Measurements from ENCODE around the gene NR2C2. TPM values are rescaled to one million over a fixed set of nuclear protein-coding genes. Genes with fewer than 3 reads are reported as not detected.
"Not testable (repeated sequence)": the region's sequence is repeated elsewhere in the genome, so short reads cannot be mapped to it uniquely, and the experiment has no call there.

Gene NR2C2
- total and polyA plus RNA-seq, 10 of the 15 experiments (the other 5 are each of a cell fraction or from before 2014, with no cell fraction given): 2.7 to 30.3 (median 18.3) TPM

- CTCF ChIA-PET; in situ Hi-C loops (cut with MboI); ATAC-seq: not testable (repeated sequence)
These were observed 43.9 kb upstream of the NR2C2 start for GRCh38 chr3:14903501-14903900.

GRCh38 chr3:14905055-14905657, 42.2 kb upstream of the NR2C2 start:
- no peak overlapping the region for H2AFZ ChIP-seq (ENCODE audit: control insufficient read depth, low read depth, low read length)
- intact Hi-C loops (cut with micrococcal nuclease; ENCODE audit: unreplicated experiment) (no loop called here), in situ Hi-C loops (cut with MboI) (no loop called here)
- no peak overlapping the region for H3K4me2 ChIP-seq (ENCODE audit: control insufficient read depth, insufficient read depth)
- no peak for ATAC-seq
- ChIA-PET CTCF (no interaction called here), RAD21 (ENCODE audit: unreplicated experiment) (no interaction called here), POLR2A (no interaction called here), SMC1A (ENCODE audit: uncharacterized antibody, unreplicated experiment) (no interaction called here)
- H3K4me3 ChIP-seq: no peak overlapping the region
- BruUV-seq (replicated peaks): no TSS peak
- TF ChIP-seq CBX5 (IDR thresholded peaks at IDR 0.05; ENCODE audit: low read depth): peak; percentile 79; the same call in 1 of the 2 replicates
- no peak for TF ChIP-seq HDAC2 (IDR thresholded peaks at IDR 0.05)
- no peak for TF ChIP-seq ZBTB33 (IDR thresholded peaks at IDR 0.05)
- no peak overlapping the region for H3K9ac ChIP-seq (ENCODE audit: control insufficient read depth, insufficient read depth, low read length)
- H3K36me3 ChIP-seq (ENCODE audit: control insufficient read depth in 2 of 2, insufficient read depth in 2 of 2, low read length in 1 of 2): no peaks in the 10 kb centered on the region
- FAIRE-seq: no peak
- H3K9me3 ChIP-seq (replicated peaks; ENCODE audit: control insufficient read depth, insufficient read depth, low read length): peaks cover 4% of the 10 kb centered on the region; the same call in 2 of the 3 replicates
- WGBS (ENCODE audit: insufficient coverage, insufficient replicate concordance, low lambda C conversion rate, missing lambda C conversion rate): 53% methylated on average over 6 of the region's 6 CpGs
- H3K4me1 ChIP-seq (ENCODE audit: control insufficient read depth, insufficient read depth, low read length): no peaks in the 10 kb centered on the region
- H4K20me1 ChIP-seq (ENCODE audit: control insufficient read depth, insufficient read depth): no peaks in the 10 kb centered on the region
- H3K79me2 ChIP-seq (ENCODE audit: control insufficient read depth, insufficient read depth, low read length): no peaks in the 10 kb centered on the region
- no peak for DNase-seq (ENCODE audit: low read depth, low spot score)
- no peak overlapping the region for H3K27ac ChIP-seq (ENCODE audit: control insufficient read depth, insufficient read depth)
- no peaks in the 10 kb centered on the region; a peak in 2 of 4 replicates for H3K27me3 ChIP-seq (replicated peaks in 1 of 2; ENCODE audit: control insufficient read depth in 2 of 2, insufficient read depth in 2 of 2, low read length in 1 of 2)

More at GRCh38 chr3:14903501-14903900, 43.9 kb upstream of the NR2C2 start:
- intact Hi-C loops (cut with micrococcal nuclease; ENCODE audit: unreplicated experiment); H3K4me1 ChIP-seq (ENCODE audit: control insufficient read depth, insufficient read depth, low read length); FAIRE-seq; H3K27me3 ChIP-seq (replicated peaks in 1 of 2; ENCODE audit: control insufficient read depth in 2 of 2, insufficient read depth in 2 of 2, low read length in 1 of 2); DNase-seq (ENCODE audit: low read depth, low spot score); POLR2A ChIA-PET; H3K4me3 ChIP-seq; H3K79me2 ChIP-seq (ENCODE audit: control insufficient read depth, insufficient read depth, low read length); RAD21 ChIA-PET (ENCODE audit: unreplicated experiment); H3K4me2 ChIP-seq (ENCODE audit: control insufficient read depth, insufficient read depth); H3K9ac ChIP-seq (ENCODE audit: control insufficient read depth, insufficient read depth, low read length); BruUV-seq (replicated peaks); H3K9me3 ChIP-seq (replicated peaks; ENCODE audit: control insufficient read depth, insufficient read depth, low read length); H2AFZ ChIP-seq (ENCODE audit: control insufficient read depth, low read depth, low read length); H3K36me3 ChIP-seq (ENCODE audit: control insufficient read depth in 2 of 2, insufficient read depth in 2 of 2, low read length in 1 of 2); H3K27ac ChIP-seq (ENCODE audit: control insufficient read depth, insufficient read depth); H4K20me1 ChIP-seq (ENCODE audit: control insufficient read depth, insufficient read depth): not testable (repeated sequence)
- SMC1A ChIA-PET (ENCODE audit: uncharacterized antibody, unreplicated experiment): interaction anchor here (0.6 kb wide), 1 partner anchor 20 kb away, joined by 3 read pairs; no protein-coding TSS in a partner anchor
- WGBS (ENCODE audit: insufficient coverage, insufficient replicate concordance, low lambda C conversion rate, missing lambda C conversion rate): 96% methylated on average over 2 of the region's 3 CpGs
